GM13976 (cell line): ENCODE results near the gene KHDC4.
A peak's percentile ranks its signal among the peaks of the same experiment; 100 is the strongest.

Experiments
- DNase-seq: peaks from one replicate; pipeline ENCODE4 v3.0.0; 2012; ENCODE audit warnings: low spot score
- CTCF ChIP-seq: IDR thresholded peaks from 2 replicates; pipeline ENCODE4 v1.5.1; 2012; ENCODE audit warnings: borderline replicate concordance, mild to moderate bottlenecking; ENCODE audit not compliant: insufficient read depth; ENCODE audit errors: extremely low read depth, missing control alignments, control extremely low read depth
- in situ Hi-C: fragments of 300-500 bp; cut with MboI; formaldehyde crosslinking; loops from one replicate; pipeline ENCODE4 v1.12.0; 2022; ENCODE audit warnings: low sequenced_read_pairs, mixed read lengths, inconsistent platforms; ENCODE audit not compliant: unreplicated experiment

KHDC4 gene

GRCh38 chr1:155882766-155883165 lies 51.4 kb downstream of the KHDC4 start:
- in situ Hi-C loops = no loop called here
- TF ChIP-seq CTCF = no peak
- peak; percentile 3 for DNase-seq

- TF ChIP-seq CTCF = no peak
- in situ Hi-C loops = no loop called here
- peak; percentile 68 for DNase-seq
These were observed 52.0 kb downstream of the KHDC4 start for GRCh38 chr1:155882235-155882634.

GRCh38 chr1:155880950-155881349 lies 53.3 kb downstream of the KHDC4 start:
- no peak for DNase-seq
- TF ChIP-seq CTCF = no peak
- in situ Hi-C loops = no loop called here

GRCh38 chr1:155880251-155880650 lies 54.0 kb downstream of the KHDC4 start:
- DNase-seq = no peak
- in situ Hi-C loops = no loop called here
- no peak for TF ChIP-seq CTCF

- no peak for TF ChIP-seq CTCF
- in situ Hi-C loops = no loop called here
- DNase-seq = no peak
These were observed 56.3 kb downstream of the KHDC4 start for GRCh38 chr1:155877945-155878344.

GRCh38 chr1:155873860-155874259 lies 60.4 kb downstream of the KHDC4 start:
- DNase-seq = no peak
- in situ Hi-C loops = no loop called here
- no peak for TF ChIP-seq CTCF

- DNase-seq = no peak
- in situ Hi-C loops = no loop called here
- no peak for TF ChIP-seq CTCF
These were observed 61.7 kb downstream of the KHDC4 start for GRCh38 chr1:155872527-155872926.
